K562 (cell line): ENCODE results near the gene NUSAP1. TPM values are rescaled to one million over a fixed set of nuclear protein-coding genes. Genes with fewer than 3 reads are reported as not detected.

Source experiments
- C11orf30 ChIP-seq: fragments of 450-650 bp; IDR thresholded peaks from 2 replicates; pipeline ENCODE4 v1.6.1; 2016; ENCODE audit warnings: low read depth, mild to moderate bottlenecking
- CBFB ChIP-seq: sonication (generic); formaldehyde crosslinking; IDR thresholded peaks from 2 replicates; pipeline ENCODE4 v1.4.0; 2020; ENCODE audit warnings: mild to moderate bottlenecking, missing genetic modification reagents
- EP400 ChIP-seq: fragments of 450-650 bp; IDR thresholded peaks from 2 replicates; pipeline ENCODE4 v1.6.1; 2017; ENCODE audit warnings: antibody characterized with exemption, mild to moderate bottlenecking, moderate library complexity
- GTF2E2 ChIP-seq: fragments of 200-800 bp; sonication (Bioruptor generic); IDR thresholded peaks from 2 replicates; pipeline ENCODE4 v1.6.1; 2016; ENCODE audit warnings: missing genetic modification characterization, missing compliant biosample characterization
- JUND ChIP-seq, 2 experiments: IDR thresholded peaks; 2 replicates in 1 of 2; 3 replicates in 1 of 2; pipeline ENCODE4 v1.6.1; 2011; ENCODE audit warnings: borderline replicate concordance in 2 of 2, low read depth in 2 of 2, low read length in 2 of 2, improper control_type of control experiment in 1 of 2, missing biosample characterization in 1 of 2, missing genetic modification characterization in 1 of 2, missing genetic modification reagents in 1 of 2
- KAT2B ChIP-seq: IDR thresholded peaks from one replicate; pipeline ENCODE4 v1.6.1; 2012; ENCODE audit warnings: low read depth, mild to moderate bottlenecking, control low read depth, inconsistent platforms, low read length, moderate library complexity
- MTA2 ChIP-seq: fragments of 450-650 bp; IDR thresholded peaks from 2 replicates; pipeline ENCODE4 v1.6.1; 2016; ENCODE audit warnings: low read depth
- NELFE ChIP-seq: IDR thresholded peaks from 2 replicates; pipeline ENCODE4 v1.6.1; 2011; ENCODE audit warnings: mild to moderate bottlenecking; ENCODE audit not compliant: insufficient read depth, insufficient read length
- PCBP1 ChIP-seq: fragments of 200-400 bp; formaldehyde crosslinking; IDR thresholded peaks from 2 replicates; pipeline ENCODE4 v1.6.1; 2018; ENCODE audit warnings: mild to moderate bottlenecking, low read depth, low read length; ENCODE audit not compliant: poor library complexity, severe bottlenecking
- RAD21 ChIP-seq, 2 experiments: fragments of 250-450 bp in 1 of 2; fragments of 450-650 bp in 1 of 2; sonication (Bioruptor Pico) in 1 of 2; formaldehyde crosslinking in 1 of 2; IDR thresholded peaks in 1 of 2; conservative IDR thresholded peaks in 1 of 2; 2 replicates each; pipeline versions ENCODE4 v1.4.0 to v1.8.0; 2020 to 2022; ENCODE audit warnings: mild to moderate bottlenecking in 2 of 2, moderate library complexity in 1 of 2
- RB1 ChIP-seq: fragments of 450-650 bp; IDR thresholded peaks from 2 replicates; pipeline ENCODE4 v1.6.1; 2017; ENCODE audit warnings: low read depth, mild to moderate bottlenecking
- RBM14 ChIP-seq: fragments of 200-400 bp; formaldehyde crosslinking; IDR thresholded peaks from 2 replicates; pipeline ENCODE4 v1.6.1; 2018; ENCODE audit warnings: low read depth, mild to moderate bottlenecking, low read length, moderate library complexity, borderline replicate concordance; ENCODE audit not compliant: insufficient read depth
- SAP30 ChIP-seq: fragments of 200-600 bp; sonication (generic); IDR thresholded peaks from 2 replicates; pipeline ENCODE4 v1.6.1; 2012; ENCODE audit warnings: borderline replicate concordance, low read depth, mild to moderate bottlenecking, moderate library complexity, low read length, control low read depth, inconsistent platforms; ENCODE audit not compliant: insufficient read depth, poor library complexity, severe bottlenecking
- SETDB1 ChIP-seq: IDR thresholded peaks from one replicate; pipeline ENCODE4 v1.6.1; 2012; ENCODE audit warnings: low read length, control low read depth, inconsistent platforms
- SP2 ChIP-seq: IDR thresholded peaks from 2 replicates; pipeline ENCODE4 v1.6.1; 2011; ENCODE audit warnings: mild to moderate bottlenecking, low read depth, low read length, moderate library complexity; ENCODE audit not compliant: poor library complexity, severe bottlenecking; ENCODE audit errors: extremely low read depth
- TAF9B ChIP-seq: fragments of 450-650 bp; IDR thresholded peaks from 2 replicates; pipeline ENCODE4 v1.6.1; 2018; ENCODE audit warnings: mild to moderate bottlenecking; ENCODE audit not compliant: partially characterized antibody
- ZBTB1 ChIP-seq: sonication (generic); formaldehyde crosslinking; IDR thresholded peaks from 2 replicates; pipeline ENCODE4 v1.8.1; 2023; ENCODE audit warnings: missing genetic modification reagents, low read depth, mild to moderate bottlenecking, borderline replicate concordance
- ZC3H4 ChIP-seq: sonication (generic); formaldehyde crosslinking; IDR thresholded peaks from 2 replicates; pipeline ENCODE4 v1.9.0; 2021; ENCODE audit warnings: missing genetic modification reagents, borderline replicate concordance
- ZFP1 ChIP-seq: fragments of 450-650 bp; formaldehyde crosslinking; IDR thresholded peaks from 2 replicates; pipeline ENCODE4 v1.4.0; 2020; ENCODE audit warnings: mild to moderate bottlenecking, mixed read lengths
- ZFX ChIP-seq: sonication (generic); formaldehyde crosslinking; IDR thresholded peaks from 2 replicates; pipeline ENCODE4 v1.8.0; 2022; ENCODE audit warnings: mild to moderate bottlenecking, missing genetic modification reagents, moderate library complexity
- ZKSCAN1 ChIP-seq: fragments of 150-350 bp; IDR thresholded peaks from 2 replicates; pipeline ENCODE4 v1.6.1; 2016; ENCODE audit warnings: low read depth, low read length
- ZNF3 ChIP-seq: fragments of 250-450 bp; sonication (Bioruptor Pico); IDR thresholded peaks from 2 replicates; pipeline ENCODE4 v1.5.0; 2021; ENCODE audit warnings: mild to moderate bottlenecking, moderate library complexity
- ZNF354B ChIP-seq: fragments of 250-450 bp; sonication (Bioruptor Pico); IDR thresholded peaks from 2 replicates; pipeline ENCODE4 v1.4.0; 2020
- ZNF583 ChIP-seq: fragments of 250-450 bp; sonication (Bioruptor Pico); IDR thresholded peaks from 2 replicates; pipeline ENCODE4 v1.4.0; 2020
- polyA plus RNA-seq, 8 experiments: library from polyadenylated mRNA; depleted of rRNA in 4 of 8; stranded (reverse) in 5 of 8; unstranded in 3 of 8; fragments of >200 nt; fragmentation: Nextera tagmentation in 2 of 8; fragmentation: Illumina TruSeq in 1 of 8; extraction: Ambion mirVana in 2 of 8; extraction: Trizol in 1 of 8; gene quantifications; 2 replicates each; pipeline versions ENCODE4 v1.2.1 to v1.2.3, GENCODE V29; 2011 to 2014; ENCODE audit warnings: inconsistent platforms in 1 of 8, missing spikeins in 1 of 8
- total RNA-seq, 7 experiments: library from RNA; depleted of rRNA in 6 of 7; stranded (reverse); fragments of >200 nt in 6 of 7; fragmentation: Illumina TruSeq in 2 of 7; extraction: Trizol in 2 of 7; gene quantifications; 2 replicates each; pipeline versions ENCODE4 v1.2.1 to v1.2.3, GENCODE V29; 2011 to 2021; ENCODE audit warnings: low replicate concordance in 1 of 7
- TF ChIP-seq, protein P1 (sequence below): sonication (generic); formaldehyde crosslinking; IDR thresholded peaks from 2 replicates; pipeline ENCODE4 v1.8.1; 2023; ENCODE audit warnings: mild to moderate bottlenecking, missing genetic modification reagents, moderate library complexity
- TF ChIP-seq, protein P2 (sequence below): fragments of 450-650 bp; formaldehyde crosslinking; IDR thresholded peaks from 2 replicates; pipeline ENCODE4 v1.4.0; 2020; ENCODE audit warnings: mild to moderate bottlenecking, moderate library complexity

NUSAP1 gene
- total and polyA plus RNA-seq, 9 of the 15 experiments (the other 6 are each of a cell fraction or from before 2014, with no cell fraction given): 119 to 266 (median 227) TPM

DNA sequence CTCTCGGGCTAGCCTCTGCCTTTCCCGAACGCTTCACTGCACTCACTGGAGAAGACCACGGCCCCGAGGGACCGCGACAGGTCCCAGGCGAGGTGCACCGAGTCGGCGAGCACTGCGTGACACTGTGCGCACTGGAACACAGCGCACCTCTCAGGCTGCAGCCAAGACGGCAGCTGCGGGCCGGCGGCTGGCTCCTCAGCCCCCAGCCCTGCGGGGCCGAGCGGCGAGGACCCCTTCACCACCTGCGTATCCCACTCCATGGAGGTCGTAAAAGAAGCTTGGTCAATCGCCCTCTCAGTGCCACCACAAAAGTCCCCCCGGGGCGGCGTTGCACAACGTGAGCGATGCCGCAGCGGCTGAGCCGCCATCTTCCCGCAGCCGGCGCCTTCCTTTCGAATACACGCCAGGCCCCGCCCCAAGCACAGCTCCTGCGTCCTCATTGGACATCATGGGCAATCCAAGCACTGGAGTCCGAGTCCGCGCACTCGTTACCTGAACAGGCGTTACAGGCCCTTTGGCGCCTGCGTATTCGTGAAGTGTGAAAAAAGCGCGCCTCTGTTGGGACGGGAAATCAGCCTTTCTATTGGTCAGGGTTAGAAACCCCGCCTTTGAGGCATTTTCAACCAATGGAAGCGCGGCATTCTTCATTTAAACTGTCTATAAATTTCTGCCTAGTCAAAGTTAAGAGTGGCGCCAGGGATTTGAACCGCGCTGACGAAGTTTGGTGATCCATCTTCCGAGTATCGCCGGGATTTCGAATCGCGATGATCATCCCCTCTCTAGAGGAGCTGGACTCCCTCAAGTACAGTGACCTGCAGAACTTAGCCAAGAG is at the start of gene NUSAP1, which contains the start of gene OIP5 (continued):
- TF ChIP-seq CBFB (CRISPR knock-in tag) (peak; percentile 18; the same call in 1 of the 2 replicates), JUND (IDR thresholded peaks at IDR 0.05; ENCODE audit: borderline replicate concordance, low read depth, low read length) (0 out of 2 replicates have a peak, but pooled peaks have one; percentile 33), JUND (tag; IDR thresholded peaks at IDR 0.05; ENCODE audit: borderline replicate concordance, low read depth, low read length) (0 out of 3 replicates have a peak, but pooled peaks have one; percentile 26), TAF9B (peak; percentile 88), MTA2 (no peak), KAT2B (no peak), ZC3H4 (CRISPR knock-in tag) (no peak), SP2 (peak; percentile 6), RB1 (peak; percentile 63), ZNF354B (CRISPR knock-in tag) (no peak), ZNF583 (CRISPR knock-in tag) (no peak), C11orf30 (peak; percentile 72), EP400 (peak; percentile 98), RAD21 (CRISPR knock-in tag; conservative IDR thresholded peaks at IDR 0.05 in 1 of 2, IDR thresholded peaks at IDR 0.05 in 1 of 2) (peak in 1 of 2 experiments; percentile 2; a peak in 1 of 4 replicates), PCBP1 (no peak), ZBTB1 (CRISPR knock-in tag) (0 out of 2 replicates have a peak, but pooled peaks have one; percentile 76), SAP30 (peak; percentile 99), ZNF3 (CRISPR knock-in tag) (no peak), NELFE (no peak), ZKSCAN1 (peak; percentile 13; the same call in 1 of the 2 replicates), GTF2E2 (tag) (no peak), RBM14 (no peak), ZFX (CRISPR knock-in tag) (peak; percentile 92), ZFP1 (CRISPR knock-in tag) (no peak), SETDB1 (peak; percentile 21)
- TF ChIP-seq, protein P1, sequence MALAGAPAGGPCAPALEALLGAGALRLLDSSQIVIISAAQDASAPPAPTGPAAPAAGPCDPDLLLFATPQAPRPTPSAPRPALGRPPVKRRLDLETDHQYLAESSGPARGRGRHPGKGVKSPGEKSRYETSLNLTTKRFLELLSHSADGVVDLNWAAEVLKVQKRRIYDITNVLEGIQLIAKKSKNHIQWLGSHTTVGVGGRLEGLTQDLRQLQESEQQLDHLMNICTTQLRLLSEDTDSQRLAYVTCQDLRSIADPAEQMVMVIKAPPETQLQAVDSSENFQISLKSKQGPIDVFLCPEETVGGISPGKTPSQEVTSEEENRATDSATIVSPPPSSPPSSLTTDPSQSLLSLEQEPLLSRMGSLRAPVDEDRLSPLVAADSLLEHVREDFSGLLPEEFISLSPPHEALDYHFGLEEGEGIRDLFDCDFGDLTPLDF (CRISPR knock-in tag): peak; percentile 96
- TF ChIP-seq, protein P2, sequence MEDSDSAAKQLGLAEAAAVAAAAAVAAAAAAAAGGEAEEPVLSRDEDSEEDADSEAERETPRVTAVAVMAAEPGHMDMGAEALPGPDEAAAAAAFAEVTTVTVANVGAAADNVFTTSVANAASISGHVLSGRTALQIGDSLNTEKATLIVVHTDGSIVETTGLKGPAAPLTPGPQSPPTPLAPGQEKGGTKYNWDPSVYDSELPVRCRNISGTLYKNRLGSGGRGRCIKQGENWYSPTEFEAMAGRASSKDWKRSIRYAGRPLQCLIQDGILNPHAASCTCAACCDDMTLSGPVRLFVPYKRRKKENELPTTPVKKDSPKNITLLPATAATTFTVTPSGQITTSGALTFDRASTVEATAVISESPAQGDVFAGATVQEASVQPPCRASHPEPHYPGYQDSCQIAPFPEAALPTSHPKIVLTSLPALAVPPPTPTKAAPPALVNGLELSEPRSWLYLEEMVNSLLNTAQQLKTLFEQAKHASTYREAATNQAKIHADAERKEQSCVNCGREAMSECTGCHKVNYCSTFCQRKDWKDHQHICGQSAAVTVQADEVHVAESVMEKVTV (CRISPR knock-in tag): no peak
